Type B pancreatic cell (in vitro differentiated cells): ENCODE results near the gene CDC20B. TPM values are rescaled to one million over a fixed set of nuclear protein-coding genes. Genes with fewer than 3 reads are reported as not detected.
A peak's percentile ranks its signal among the peaks of the same experiment; 100 is the strongest.

Experiments
- DNase-seq: peaks from one replicate; pipeline ENCODE4 v3.0.0; 2021; ENCODE audit warnings: mixed read lengths; ENCODE audit not compliant: unreplicated experiment; ENCODE audit errors: extremely low spot score
- H3K27ac Mint-ChIP-seq: 2 replicates; pipeline ENCODE4 v1.8.0; 2021; ENCODE audit warnings: mild to moderate bottlenecking, mixed read lengths
- H3K27me3 Mint-ChIP-seq: 2 replicates; pipeline ENCODE4 v1.8.0; 2021; ENCODE audit warnings: mixed read lengths
- H3K36me3 Mint-ChIP-seq: 2 replicates; pipeline ENCODE4 v1.8.0; 2021; ENCODE audit warnings: mixed read lengths
- H3K4me1 Mint-ChIP-seq: one replicate; pipeline ENCODE4 v1.8.0; 2021; ENCODE audit warnings: mixed read lengths; ENCODE audit not compliant: unreplicated experiment
- H3K4me3 Mint-ChIP-seq: 2 replicates; pipeline ENCODE4 v1.8.0; 2021; ENCODE audit warnings: mild to moderate bottlenecking, mixed read lengths
- H3K9me3 Mint-ChIP-seq: 2 replicates; pipeline ENCODE4 v1.8.0; 2021; ENCODE audit warnings: mixed read lengths
- CTCF ChIP-seq: fragments of 200-600 bp; sonication (generic); conservative IDR thresholded peaks from 2 replicates; pipeline ENCODE4 v1.5.0; 2021; ENCODE audit warnings: antibody characterized with exemption, mild to moderate bottlenecking
- total RNA-seq: library from RNA; stranded (reverse); gene quantifications from 2 replicates; pipeline ENCODE4 v1.2.1, GENCODE V29; 2021; ENCODE audit warnings: low replicate concordance

Gene CDC20B
- total RNA-seq, 1 donor from 2014 or later: 0.92 TPM

GRCh38 chr5:55211184-55211874 is 38.4 kb upstream of the CDC20B start:
- Mint-ChIP-seq H3K36me3 (no peaks in the 10 kb centered on the region), H3K27me3 (peaks cover 18% of the 10 kb centered on the region), H3K4me3 (no peak overlapping the region), H3K27ac (no peak overlapping the region), H3K4me1 (no peaks in the 10 kb centered on the region), H3K9me3 (no peaks in the 10 kb centered on the region)
- DNase-seq: no peak
- no peak for TF ChIP-seq CTCF

DNA sequence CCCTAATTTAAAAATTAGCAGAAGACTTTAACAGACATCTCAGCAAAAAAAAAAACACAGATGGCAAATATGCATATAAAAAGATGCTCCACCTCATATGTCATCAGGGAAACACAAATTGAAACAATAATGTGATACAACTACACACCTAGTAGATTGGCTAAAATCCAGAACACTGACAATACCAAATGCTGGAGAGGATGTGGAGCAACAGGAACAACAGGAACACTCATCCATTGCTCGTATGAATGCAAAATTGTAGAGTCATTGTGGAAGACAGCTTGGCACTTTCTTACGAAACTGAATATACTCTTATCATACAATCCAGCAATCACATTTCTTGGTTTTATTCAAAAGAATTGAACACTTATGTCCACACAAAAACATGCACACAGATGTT is 32.0 kb upstream of the CDC20B start:
- no peak for TF ChIP-seq CTCF
- DNase-seq: no peak
- Mint-ChIP-seq H3K36me3 (no peaks in the 10 kb centered on the region), H3K4me1 (no peaks in the 10 kb centered on the region), H3K9me3 (no peaks in the 10 kb centered on the region), H3K27ac (no peak overlapping the region), H3K27me3 (peaks cover 49% of the 10 kb centered on the region), H3K4me3 (no peak overlapping the region)

GRCh38 chr5:55191165-55191564 is 18.2 kb upstream of the CDC20B start:
- H3K27me3 Mint-ChIP-seq: peaks cover 63% of the 10 kb centered on the region
- H3K9me3 Mint-ChIP-seq: no peaks in the 10 kb centered on the region
- no peak overlapping the region for H3K27ac Mint-ChIP-seq
- TF ChIP-seq CTCF: no peak
- no peaks in the 10 kb centered on the region for H3K36me3 Mint-ChIP-seq
- H3K4me1 Mint-ChIP-seq: no peaks in the 10 kb centered on the region
- no peak for DNase-seq
- H3K4me3 Mint-ChIP-seq: no peak overlapping the region

DNA sequence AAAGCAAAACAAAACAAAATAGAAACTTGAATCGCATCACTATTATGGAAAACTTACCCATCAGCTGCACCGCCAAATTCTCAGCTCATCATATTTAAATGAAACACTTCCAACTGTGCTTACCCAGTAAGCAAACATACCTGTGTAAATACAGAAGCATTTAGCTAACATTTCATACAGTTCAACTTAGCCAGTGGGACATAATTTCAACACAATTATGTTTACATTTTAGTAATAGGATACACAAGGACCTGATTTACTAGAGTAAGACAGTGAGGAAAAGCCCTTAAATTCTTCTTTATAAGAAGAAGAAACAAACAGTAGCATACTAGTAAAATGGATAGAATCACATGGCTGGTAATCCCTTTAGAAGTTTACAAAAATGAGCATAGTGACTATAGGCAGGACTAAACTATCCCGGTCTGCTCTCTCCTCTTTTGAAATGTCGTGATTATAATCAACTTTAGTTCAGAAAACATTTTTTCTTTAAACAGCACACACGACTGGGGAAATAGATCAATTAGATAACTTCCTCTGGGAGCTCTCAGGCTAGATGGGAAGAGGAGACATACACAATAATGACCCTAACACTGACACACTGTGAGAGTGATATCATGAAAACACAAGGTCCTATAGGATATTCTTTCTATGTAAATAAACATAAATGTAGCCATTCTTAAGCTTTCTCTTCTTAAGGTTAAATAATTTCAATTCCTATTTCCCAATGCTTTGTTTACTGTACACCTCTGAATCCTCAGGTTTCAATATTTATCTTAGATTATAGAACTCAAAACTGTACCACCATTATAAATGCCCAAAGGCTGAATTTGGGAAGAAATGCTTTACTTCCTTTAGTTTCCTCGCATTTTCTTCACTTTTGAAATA is 15.9 kb upstream of the CDC20B start:
- no peak for TF ChIP-seq CTCF
- Mint-ChIP-seq H3K36me3 (no peaks in the 10 kb centered on the region), H3K9me3 (no peaks in the 10 kb centered on the region), H3K4me3 (no peak overlapping the region), H3K27me3 (peaks cover 56% of the 10 kb centered on the region), H3K27ac (no peak overlapping the region), H3K4me1 (no peaks in the 10 kb centered on the region)
- DNase-seq: no peak

GRCh38 chr5:55187370-55187769 is 14.4 kb upstream of the CDC20B start:
- H3K9me3 Mint-ChIP-seq: no peaks in the 10 kb centered on the region
- DNase-seq: no peak
- H3K36me3 Mint-ChIP-seq: no peaks in the 10 kb centered on the region
- H3K27ac Mint-ChIP-seq: no peak overlapping the region
- no peak overlapping the region for H3K4me3 Mint-ChIP-seq
- H3K4me1 Mint-ChIP-seq: no peaks in the 10 kb centered on the region
- TF ChIP-seq CTCF: peak; percentile 53
- H3K27me3 Mint-ChIP-seq: peaks cover 47% of the 10 kb centered on the region
